Psoas muscle (tissue), 8 donors: ENCODE measurements around the gene TAS2R4. TPM values are rescaled to one million over a fixed set of nuclear protein-coding genes. Genes with fewer than 3 reads are reported as not detected.
"Not testable (repeated sequence)": the region's sequence is repeated elsewhere in the genome, so short reads cannot be mapped to it uniquely, and the experiment has no call there.

Source experiments
- ATAC-seq, 4 donors: fragments of 200-7000 bp; cut with Tn5 transposase; one replicate each; pipeline ENCODE4 v1.9.1; 2020; ENCODE audit warnings: moderate library complexity in 3 of 4, mild to moderate bottlenecking in 2 of 4
- DNase-seq, 2 donors: peaks; one replicate each; pipeline ENCODE4 v3.0.0-alpha.2; 2020
- H3K27ac ChIP-seq: fragments of 200-600 bp; one replicate; pipeline ENCODE4 v1.8.0; 2022
- H3K27me3 ChIP-seq, 3 donors: fragments of 200-600 bp in 1 of 3; one replicate each; pipeline versions ENCODE4 v1.6.1 to v1.8.0; 2013 to 2022; ENCODE audit warnings: low read length in 2 of 3, mild to moderate bottlenecking in 2 of 3, moderate library complexity in 1 of 3; ENCODE audit not compliant: insufficient read depth in 3 of 3
- H3K36me3 ChIP-seq, 2 donors: fragments of 200-600 bp in 1 of 2; one replicate each; pipeline versions ENCODE4 v1.6.1 to v1.8.0; 2013 to 2022; ENCODE audit warnings: low read depth in 1 of 2, mild to moderate bottlenecking in 1 of 2, moderate library complexity in 1 of 2; ENCODE audit not compliant: insufficient read depth in 1 of 2
- H3K4me1 ChIP-seq: fragments of 200-600 bp; one replicate; pipeline ENCODE4 v1.8.0; 2022
- H3K4me3 ChIP-seq: fragments of 200-600 bp; one replicate; pipeline ENCODE4 v1.8.0; 2022; ENCODE audit warnings: mild to moderate bottlenecking
- H3K9me3 ChIP-seq: fragments of 200-600 bp; one replicate; pipeline ENCODE4 v1.8.0; 2022
- CTCF ChIP-seq: fragments of 200-600 bp; IDR thresholded peaks from one replicate; pipeline ENCODE4 v1.8.0; 2022; ENCODE audit warnings: antibody characterized with exemption
- WGBS, 3 donors: extraction: QIAGEN DNeasy Blood & Tissue Kit; methylation state at CpG; one replicate each; pipeline versions ENCODE4 v1.1.6 to v1.1.7; 2013; 5-methylcytosine and 5-hydroxymethylcytosine counted together
- intact Hi-C, 2 donors: fragments of 100-400 bp; cut with DNase I; formaldehyde crosslinking; loops; one replicate each; pipeline versions ENCODE4 v1.11.0 to v1.14.2; 2022
- polyA plus RNA-seq, 3 donors: library from polyadenylated mRNA; stranded (reverse); fragments of 200-250 nt; gene quantifications; one replicate each; pipeline ENCODE4 v1.2.3, GENCODE V29; 2013
- total RNA-seq, 4 donors: library from RNA; stranded (reverse); fragmentation: NEBNext Ultra II Directional in 2 of 4; extraction: Animal tissue kit (Norgen Biotek cat#: 25700) in 2 of 4; gene quantifications; one replicate each; pipeline versions ENCODE4 v1.2.1 to v1.2.4, GENCODE V29; 2021 to 2023
- donor health status: healthy with polysubstance abuse.
- donor health status: DM: no; HTN: no; CAD: no; lungs with moderate emphysema.
- donor health status: Bipolar disorder and iron deficiency.
- donor health status: healthy.
- donor health status: DM: yes; HTN: yes; CAD: no.
- donor health status: DM: no; HTN: no; CAD: no.
- donor health status: DM: no; HTN: no; CAD: no.
- donor health status: DM: yes; HTN: yes; CAD: no.

Gene TAS2R4
- total and polyA plus RNA-seq, 7 donors = 0.04 to 0.60 (median 0.15) TPM

GRCh38 chr7:141792526-141792925, 16.1 kb downstream of the TAS2R4 start:
- TF ChIP-seq CTCF = no peak
- WGBS, 3 donors = 72 to 83% (median 82%) methylated on average over 2 of the region's 2 CpGs
- Histone ChIP-seq H3K9me3 (no peaks in the 10 kb centered on the region), H3K4me1 (no peaks in the 10 kb centered on the region), H3K4me3 (no peak overlapping the region), H3K27ac (no peak overlapping the region), H3K36me3 (peaks cover 2 to 17% of the 10 kb centered on the region in 2 donors), H3K27me3 (no peaks in the 10 kb centered on the region)
- intact Hi-C loops = no loop called here
- no peak for DNase-seq
- no peak for ATAC-seq

- 87 to 100% (median 94%) methylated on average over 1 of the region's 1 CpG for WGBS, 3 donors
- Histone ChIP-seq H3K9me3 (peaks cover 35% of the 10 kb centered on the region), H3K4me1 (no peaks in the 10 kb centered on the region), H3K27me3 (no peaks in the 10 kb centered on the region), H3K36me3 (no peaks in the 10 kb centered on the region), H3K27ac (no peak overlapping the region), H3K4me3 (no peak overlapping the region)
- TF ChIP-seq CTCF = no peak
- no peak for ATAC-seq
- intact Hi-C loops = no loop called here
- DNase-seq = no peak
Observed at GRCh38 chr7:141820067-141820466, 43.6 kb downstream of the TAS2R4 start.

- intact Hi-C loops, H3K4me3 ChIP-seq, H3K36me3 ChIP-seq, DNase-seq, H3K27ac ChIP-seq, H3K27me3 ChIP-seq, H3K4me1 ChIP-seq, ATAC-seq: not testable (repeated sequence)
- H3K9me3 ChIP-seq = peaks cover 35% of the 10 kb centered on the region
Observed at GRCh38 chr7:141822432-141822831, 46.0 kb downstream of the TAS2R4 start.

Other genes starting within 250 kb of the TAS2R4 start
- 10 to 100 TPM in 2 of 4 donors, 1 to 10 TPM in 2; 7.8 to 15.4 (median 9.8) TPM for gene AGK, start 225.3 kb upstream of the TAS2R4 start, total RNA-seq
- gene AGK, start 225.3 kb upstream of the TAS2R4 start, polyA plus RNA-seq = 10 to 100 TPM in 1 of 3 donors, 1 to 10 TPM in 2; 5.8 to 10.3 (median 7.3) TPM
- gene DENND11, start 74.5 kb upstream of the TAS2R4 start, total RNA-seq = 1 to 10 TPM; 4.4 to 5.7 (median 5.0) TPM
- gene DENND11, start 74.5 kb upstream of the TAS2R4 start, polyA plus RNA-seq = 1 to 10 TPM; 1.7 to 4.2 (median 2.3) TPM
- gene WEE2, start 68.3 kb upstream of the TAS2R4 start, total RNA-seq = not detected
- gene WEE2, start 68.3 kb upstream of the TAS2R4 start, polyA plus RNA-seq = not detected
- gene SSBP1, start 38.3 kb upstream of the TAS2R4 start, total RNA-seq = 100 to 1,000 TPM in 1 of 4 donors, 10 to 100 TPM in 3; 61.3 to 112 (median 86.8) TPM
- 100 to 1,000 TPM; 154 to 272 (median 214) TPM for gene SSBP1, start 38.3 kb upstream of the TAS2R4 start, polyA plus RNA-seq
- gene TAS2R3, start 12.6 kb upstream of the TAS2R4 start, total RNA-seq = under 1 TPM; 0.20 to 0.26 (median 0.25) TPM
- gene TAS2R3, start 12.6 kb upstream of the TAS2R4 start, polyA plus RNA-seq = under 1 TPM in 1 of 3 donors, not detected in 2; 0.08 TPM
- under 1 TPM in 2 of 4 donors, not detected in 2; 0.32 to 0.66 TPM for gene TAS2R5, start 13.5 kb downstream of the TAS2R4 start, total RNA-seq
- under 1 TPM; 0.06 to 0.40 (median 0.21) TPM for gene TAS2R5, start 13.5 kb downstream of the TAS2R4 start, polyA plus RNA-seq
- not detected for gene PRSS37, start 64.8 kb downstream of the TAS2R4 start, total RNA-seq
- gene PRSS37, start 64.8 kb downstream of the TAS2R4 start, polyA plus RNA-seq = not detected
- not detected for gene OR9A4, start 139.7 kb downstream of the TAS2R4 start, total RNA-seq
- gene OR9A4, start 139.7 kb downstream of the TAS2R4 start, polyA plus RNA-seq = under 1 TPM in 1 of 3 donors, not detected in 2; 0.03 TPM
- gene CLEC5A, start 170.3 kb downstream of the TAS2R4 start, total RNA-seq = 1 to 10 TPM in 1 of 4 donors, under 1 TPM in 2, not detected in 1; 0.34 to 1.2 (median 0.91) TPM
- under 1 TPM; 0.04 to 0.33 (median 0.11) TPM for gene CLEC5A, start 170.3 kb downstream of the TAS2R4 start, polyA plus RNA-seq
- gene TAS2R38, start 197.1 kb downstream of the TAS2R4 start, total RNA-seq = not detected
- not detected for gene TAS2R38, start 197.1 kb downstream of the TAS2R4 start, polyA plus RNA-seq
- gene MGAM, start 219.2 kb downstream of the TAS2R4 start, total RNA-seq = under 1 TPM; 0.28 to 0.74 (median 0.55) TPM
- under 1 TPM; 0.01 to 0.13 (median 0.03) TPM for gene MGAM, start 219.2 kb downstream of the TAS2R4 start, polyA plus RNA-seq